Kidney capillary endothelial cell (primary cell): Measurements from ENCODE around the gene ACAD11.

ENCODE experiments used
- DNase-seq: peaks from one replicate; pipeline ENCODE4 v3.0.0-alpha.2; 2018; ENCODE audit warnings: low spot score

ACAD11 gene

GRCh38 chr3:132659365-132660051 is at the start of gene ACAD11:
Gene ACAD11 (minus strand): TSS chr3:132659809. CDS start chr3:132659751, 58 bp downstream.
- DNase-seq = peak; percentile 63

GRCh38 chr3:132703733-132704132 is 44.1 kb upstream of the ACAD11 start:
- DNase-seq = no peak

- DNase-seq = no peak
Observed at GRCh38 chr3:132695422-132695821, 35.8 kb upstream of the ACAD11 start.

GRCh38 chr3:132694991-132695390 is 35.4 kb upstream of the ACAD11 start:
- no peak for DNase-seq

GRCh38 chr3:132690040-132690439 is 30.4 kb upstream of the ACAD11 start:
- DNase-seq = no peak

GRCh38 chr3:132682201-132682600 is 22.6 kb upstream of the ACAD11 start:
- no peak for DNase-seq

- DNase-seq = no peak
Observed at GRCh38 chr3:132681421-132681820, 21.8 kb upstream of the ACAD11 start.

GRCh38 chr3:132679911-132680310 is 20.3 kb upstream of the ACAD11 start:
- no peak for DNase-seq

- no peak for DNase-seq
Observed at GRCh38 chr3:132675408-132675807, 15.8 kb upstream of the ACAD11 start.

- no peak for DNase-seq
Observed at GRCh38 chr3:132669256-132669777, 9.7 kb upstream of the ACAD11 start.

GRCh38 chr3:132665230-132665745 is 5.7 kb upstream of the ACAD11 start:
- DNase-seq = no peak

GRCh38 chr3:132662212-132662611 is 2.6 kb upstream of the ACAD11 start:
- no peak for DNase-seq

- DNase-seq = no peak
Observed at GRCh38 chr3:132661101-132661500, 1.5 kb upstream of the ACAD11 start.

GRCh38 chr3:132660811-132661070 is 1.1 kb upstream of the ACAD11 start:
- no peak for DNase-seq

GRCh38 chr3:132660052-132660810 is 622 bp upstream of the ACAD11 start, which contains the start of gene UBA5:
Gene UBA5 (plus strand): TSS chr3:132660329. CDS start chr3:132660538, 209 bp downstream.
- DNase-seq = peak; percentile 57

- no peak for DNase-seq
Observed at GRCh38 chr3:132659000-132659364, 627 bp downstream of the ACAD11 start.

- DNase-seq = no peak
Observed at GRCh38 chr3:132657869-132658747, 1.5 kb downstream of the ACAD11 start.

GRCh38 chr3:132655471-132655870 is 4.1 kb downstream of the ACAD11 start:
- no peak for DNase-seq

- no peak for DNase-seq
Observed at GRCh38 chr3:132654721-132655120, 4.9 kb downstream of the ACAD11 start.

GRCh38 chr3:132654190-132654589 is 5.4 kb downstream of the ACAD11 start:
- no peak for DNase-seq

- no peak for DNase-seq
Observed at GRCh38 chr3:132652640-132653270, 6.9 kb downstream of the ACAD11 start.

- DNase-seq = no peak
Observed at GRCh38 chr3:132650153-132650552, 9.5 kb downstream of the ACAD11 start.
